PFSK-1 (cell line): Measurements from ENCODE around the gene DTX3.

Experiments used
- FOXP2 ChIP-seq: optimal IDR thresholded peaks from 2 replicates; pipeline ENCODE3; 2011; ENCODE audit warnings: borderline replicate concordance, control low read depth, inconsistent platforms; ENCODE audit not compliant: insufficient read depth; ENCODE audit errors: extremely low read length, extremely low read depth
- TAF1 ChIP-seq: IDR thresholded peaks from 2 replicates; pipeline ENCODE4 v1.6.1; 2012; ENCODE audit warnings: low read length, control low read depth, borderline replicate concordance; ENCODE audit not compliant: insufficient read depth

GRCh38 chr12:57586128-57586527 is 18.5 kb upstream of the DTX3 start:
- no peak for TF ChIP-seq FOXP2
- no peak for TF ChIP-seq TAF1
